ENCODE data around the gene GABRR3.

Gene GABRR3

DNA sequence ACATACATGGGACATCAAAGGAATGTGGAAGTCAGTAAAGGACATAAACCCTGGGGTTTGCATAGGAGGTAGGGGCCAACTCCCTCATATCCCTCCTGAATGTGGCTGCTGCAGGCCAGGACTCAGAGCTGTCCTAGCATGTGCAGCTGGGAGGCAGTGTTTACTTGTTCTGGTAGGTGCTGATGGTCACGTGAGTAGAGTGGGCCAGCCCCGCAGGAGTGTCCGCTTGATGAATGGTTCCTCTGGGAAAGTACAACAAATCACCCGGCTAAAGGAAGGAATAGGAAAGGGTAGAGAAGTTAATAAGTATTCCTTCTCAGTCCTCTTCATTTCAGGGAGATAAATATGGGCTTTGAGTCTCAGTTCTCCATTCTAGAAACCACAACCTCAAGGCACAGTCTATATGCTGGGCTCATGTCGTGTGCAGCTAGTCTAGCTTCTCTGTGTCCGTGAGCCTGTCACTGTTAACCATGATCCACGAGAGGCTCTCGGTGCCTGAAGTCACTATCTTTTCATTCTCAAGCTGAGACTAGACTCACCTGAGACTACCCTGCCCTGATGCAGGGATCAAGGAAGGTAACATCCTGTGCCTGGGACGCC is 80.8 kb downstream of the GABRR3 start:
- DNase-seq = no peak

GRCh38 chr3:97952872-97953271 is 82.2 kb downstream of the GABRR3 start:
- no peak for DNase-seq

- no peak for DNase-seq
Measured at GRCh38 chr3:97952280-97952679, 82.8 kb downstream of the GABRR3 start.

- no peak for DNase-seq
Measured at GRCh38 chr3:97950360-97950759, 84.8 kb downstream of the GABRR3 start.

DNA sequence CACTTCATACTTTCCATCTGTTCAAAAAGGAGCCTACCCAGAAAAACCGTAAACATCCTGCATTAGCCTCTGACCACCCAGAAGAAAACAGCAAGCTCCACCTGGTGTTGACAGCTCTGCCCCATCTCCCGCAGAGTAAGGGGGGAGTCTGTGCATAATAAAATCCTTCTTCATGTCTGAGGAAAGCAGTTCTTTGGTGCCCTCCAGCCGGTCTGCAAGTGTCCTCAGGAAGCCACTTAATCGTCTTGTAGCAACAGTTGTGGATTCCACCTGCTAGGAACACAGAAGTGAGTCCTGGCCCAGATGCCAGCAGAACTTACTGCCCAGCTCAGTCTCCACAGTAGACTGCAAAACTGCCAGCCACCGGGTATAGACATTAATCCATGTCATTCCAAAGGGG is 85.4 kb downstream of the GABRR3 start:
- no peak for DNase-seq

GRCh38 chr3:97949110-97949485 is 86.0 kb downstream of the GABRR3 start:
- no peak for DNase-seq

GRCh38 chr3:97948351-97949109 is 86.6 kb downstream of the GABRR3 start:
- DNase-seq = no peak

DNA sequence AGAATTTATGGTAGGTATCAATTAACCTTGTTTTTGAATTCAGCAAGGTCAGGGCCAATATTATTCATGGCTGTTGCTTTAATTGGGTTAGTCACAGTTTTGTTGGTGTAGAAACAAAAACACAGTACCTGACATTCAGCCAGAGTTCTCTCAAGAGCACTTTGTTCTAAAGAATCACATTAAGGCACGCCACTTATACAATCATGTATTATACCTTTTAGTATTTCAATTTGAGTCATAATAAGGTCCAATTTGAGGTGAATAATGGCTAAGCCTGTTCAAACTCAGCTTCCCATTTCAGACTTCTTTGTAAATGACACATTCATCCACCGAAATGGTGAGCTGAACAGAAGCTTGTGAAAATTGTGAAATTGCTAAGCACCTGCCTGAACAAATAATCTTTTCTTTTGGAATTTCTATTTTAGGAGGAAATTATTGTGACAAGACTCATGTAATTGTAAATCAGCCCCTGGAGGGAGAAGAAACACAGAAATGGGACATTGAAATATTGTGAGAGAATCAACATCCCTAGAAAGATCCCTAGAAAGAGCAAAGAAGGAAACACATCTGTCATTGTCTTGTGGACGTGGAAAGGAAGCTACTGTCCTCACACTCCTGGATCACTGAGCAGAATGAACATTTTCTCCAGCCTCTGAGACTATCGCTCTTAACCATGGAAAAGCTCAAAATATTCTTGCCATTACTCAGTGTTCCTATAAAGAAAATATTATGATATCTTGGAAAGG is 92.1 kb downstream of the GABRR3 start:
- DNase-seq = no peak

DNA sequence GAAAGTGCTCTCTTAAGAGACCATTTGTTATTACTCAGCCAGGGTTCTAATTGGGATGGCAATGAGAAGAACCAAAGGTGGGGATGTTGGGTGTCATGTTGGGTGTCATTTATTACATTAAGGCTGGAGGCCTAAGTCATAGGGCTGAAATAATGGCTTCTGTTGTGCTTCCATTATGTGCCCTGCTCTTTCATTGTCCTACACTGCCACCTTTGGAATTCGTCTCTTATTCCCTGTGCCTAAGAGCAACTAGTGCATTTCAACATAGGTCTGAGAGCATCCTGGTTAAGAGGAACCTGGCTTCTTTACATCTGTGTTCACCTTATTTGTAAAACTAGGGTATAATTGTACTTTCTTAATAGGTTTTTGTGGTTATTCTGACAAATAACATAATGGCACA is 95.1 kb downstream of the GABRR3 start:
- no peak for DNase-seq

DNA sequence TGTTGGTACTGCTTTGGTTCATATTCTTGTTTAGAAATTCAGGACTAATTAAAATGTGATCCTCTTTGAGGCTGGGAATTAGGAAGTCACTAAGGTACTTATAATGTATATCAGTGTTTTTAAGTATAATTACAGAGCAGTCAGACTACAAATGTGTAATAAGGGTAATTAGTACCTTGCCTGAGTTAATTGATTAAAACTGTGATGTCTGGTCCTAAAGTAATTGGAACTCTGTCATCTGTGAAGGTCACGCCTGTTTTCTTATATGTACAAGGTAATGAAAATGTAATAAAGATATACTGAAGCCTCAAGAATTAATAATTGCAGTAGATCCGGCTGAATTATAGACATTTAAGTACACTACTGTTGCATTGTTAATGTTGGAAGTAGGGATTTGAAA is 95.7 kb downstream of the GABRR3 start:
- no peak for DNase-seq

GRCh38 chr3:97938444-97938843 is 96.7 kb downstream of the GABRR3 start:
- no peak for DNase-seq

DNA sequence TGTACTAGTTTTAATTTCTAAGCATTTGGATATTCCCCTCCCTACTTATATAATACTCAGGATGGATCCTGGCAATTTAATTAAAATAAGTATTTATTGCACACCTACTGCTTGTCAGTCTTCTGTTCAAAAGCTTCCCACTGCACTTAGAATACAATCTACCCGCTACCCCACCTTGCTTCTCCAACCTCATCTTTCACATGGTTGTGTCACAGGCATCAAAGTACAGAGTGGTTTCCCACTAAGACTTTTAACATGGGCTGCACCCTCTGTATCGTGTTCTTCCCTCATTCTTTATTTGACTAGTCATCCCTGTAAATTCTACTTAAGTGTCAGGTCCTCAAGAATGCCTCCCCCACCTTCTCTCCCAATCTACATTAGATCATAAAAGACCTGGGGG is 97.9 kb downstream of the GABRR3 start:
- no peak for DNase-seq

- DNase-seq = no peak
Measured at GRCh38 chr3:97935842-97936241, 99.3 kb downstream of the GABRR3 start.
